ENCODE measurements around the gene SLC15A4.

Gene SLC15A4

DNA sequence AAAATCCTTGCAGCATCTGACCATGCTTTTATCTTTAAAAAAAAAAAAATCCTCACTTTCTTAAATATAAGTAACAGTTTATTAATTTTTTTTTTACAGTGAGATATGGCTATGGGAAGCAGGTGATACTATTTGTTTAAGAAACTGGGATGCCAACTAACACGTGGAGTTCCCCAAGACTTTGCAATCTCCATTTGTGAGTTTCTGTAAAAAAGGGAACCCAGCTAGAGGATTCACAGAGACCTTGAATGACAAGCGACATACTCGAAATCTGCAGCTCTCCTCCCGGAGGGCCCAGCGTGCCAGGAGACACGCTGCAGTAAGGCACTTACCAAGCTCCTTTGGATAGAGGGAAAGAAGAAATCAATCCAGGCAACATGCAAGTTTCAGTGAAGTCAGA is 30.1 kb downstream of the SLC15A4 start:
- no peak overlapping the region for H3K4me3 ChIP-seq (ENCODE audit: low read depth, low read length)
- TF ChIP-seq, protein P1, sequence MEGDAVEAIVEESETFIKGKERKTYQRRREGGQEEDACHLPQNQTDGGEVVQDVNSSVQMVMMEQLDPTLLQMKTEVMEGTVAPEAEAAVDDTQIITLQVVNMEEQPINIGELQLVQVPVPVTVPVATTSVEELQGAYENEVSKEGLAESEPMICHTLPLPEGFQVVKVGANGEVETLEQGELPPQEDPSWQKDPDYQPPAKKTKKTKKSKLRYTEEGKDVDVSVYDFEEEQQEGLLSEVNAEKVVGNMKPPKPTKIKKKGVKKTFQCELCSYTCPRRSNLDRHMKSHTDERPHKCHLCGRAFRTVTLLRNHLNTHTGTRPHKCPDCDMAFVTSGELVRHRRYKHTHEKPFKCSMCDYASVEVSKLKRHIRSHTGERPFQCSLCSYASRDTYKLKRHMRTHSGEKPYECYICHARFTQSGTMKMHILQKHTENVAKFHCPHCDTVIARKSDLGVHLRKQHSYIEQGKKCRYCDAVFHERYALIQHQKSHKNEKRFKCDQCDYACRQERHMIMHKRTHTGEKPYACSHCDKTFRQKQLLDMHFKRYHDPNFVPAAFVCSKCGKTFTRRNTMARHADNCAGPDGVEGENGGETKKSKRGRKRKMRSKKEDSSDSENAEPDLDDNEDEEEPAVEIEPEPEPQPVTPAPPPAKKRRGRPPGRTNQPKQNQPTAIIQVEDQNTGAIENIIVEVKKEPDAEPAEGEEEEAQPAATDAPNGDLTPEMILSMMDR (IDR thresholded peaks at IDR 0.05; ENCODE audit: low read depth, low read length, missing control alignments): no peak

DNA sequence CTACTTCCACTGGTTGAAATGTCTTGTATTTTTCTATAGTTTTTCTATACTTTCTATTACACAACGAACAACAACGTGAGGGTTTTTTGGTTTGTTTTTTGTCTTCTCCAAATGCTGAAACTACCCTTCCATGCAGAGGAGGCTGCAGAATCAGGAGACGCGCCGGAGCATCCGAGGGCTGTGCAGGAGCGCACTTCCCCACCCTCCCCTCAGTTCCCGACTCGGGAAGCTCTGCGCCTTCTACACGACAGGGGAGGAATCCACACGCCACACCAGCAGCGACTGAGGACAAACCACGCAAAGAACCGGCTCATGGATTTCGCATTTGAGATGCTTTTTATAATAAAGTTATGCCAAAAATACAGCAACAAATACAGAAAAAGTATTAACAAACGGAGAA is 30.9 kb downstream of the SLC15A4 start:
- no peak overlapping the region for H3K4me3 ChIP-seq (ENCODE audit: low read depth, low read length)
- TF ChIP-seq, protein P1 (IDR thresholded peaks at IDR 0.05; ENCODE audit: low read depth, low read length, missing control alignments): no peak
- DNase-seq (ENCODE audit: low read depth): no peak

More for the DNA sequence above, 30.1 kb downstream of the SLC15A4 start:
- DNase-seq (ENCODE audit: low read depth): no peak

DNA sequence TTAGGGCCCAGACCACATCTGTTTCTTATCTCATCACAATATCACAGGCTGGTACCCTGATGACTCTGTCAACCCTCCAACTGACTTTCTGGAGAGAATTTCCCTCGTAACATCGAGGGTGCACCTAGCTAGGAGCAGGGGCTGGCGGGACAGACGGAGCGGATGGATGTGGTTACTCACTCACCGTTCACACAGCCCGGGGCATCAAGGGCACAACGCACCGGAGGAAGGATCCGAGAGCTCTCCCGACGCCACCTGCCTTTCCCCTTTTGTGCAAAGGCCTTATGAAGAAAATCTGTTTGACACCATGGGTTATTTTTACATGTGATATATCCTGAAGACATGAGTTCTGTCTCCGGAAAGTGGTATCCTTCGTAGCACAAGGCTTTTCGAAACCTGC is 31.4 kb downstream of the SLC15A4 start:
- DNase-seq (ENCODE audit: low read depth): no peak
- TF ChIP-seq, protein P1 (IDR thresholded peaks at IDR 0.05; ENCODE audit: low read depth, low read length, missing control alignments): no peak
- no peak overlapping the region for H3K4me3 ChIP-seq (ENCODE audit: low read depth, low read length)

DNA sequence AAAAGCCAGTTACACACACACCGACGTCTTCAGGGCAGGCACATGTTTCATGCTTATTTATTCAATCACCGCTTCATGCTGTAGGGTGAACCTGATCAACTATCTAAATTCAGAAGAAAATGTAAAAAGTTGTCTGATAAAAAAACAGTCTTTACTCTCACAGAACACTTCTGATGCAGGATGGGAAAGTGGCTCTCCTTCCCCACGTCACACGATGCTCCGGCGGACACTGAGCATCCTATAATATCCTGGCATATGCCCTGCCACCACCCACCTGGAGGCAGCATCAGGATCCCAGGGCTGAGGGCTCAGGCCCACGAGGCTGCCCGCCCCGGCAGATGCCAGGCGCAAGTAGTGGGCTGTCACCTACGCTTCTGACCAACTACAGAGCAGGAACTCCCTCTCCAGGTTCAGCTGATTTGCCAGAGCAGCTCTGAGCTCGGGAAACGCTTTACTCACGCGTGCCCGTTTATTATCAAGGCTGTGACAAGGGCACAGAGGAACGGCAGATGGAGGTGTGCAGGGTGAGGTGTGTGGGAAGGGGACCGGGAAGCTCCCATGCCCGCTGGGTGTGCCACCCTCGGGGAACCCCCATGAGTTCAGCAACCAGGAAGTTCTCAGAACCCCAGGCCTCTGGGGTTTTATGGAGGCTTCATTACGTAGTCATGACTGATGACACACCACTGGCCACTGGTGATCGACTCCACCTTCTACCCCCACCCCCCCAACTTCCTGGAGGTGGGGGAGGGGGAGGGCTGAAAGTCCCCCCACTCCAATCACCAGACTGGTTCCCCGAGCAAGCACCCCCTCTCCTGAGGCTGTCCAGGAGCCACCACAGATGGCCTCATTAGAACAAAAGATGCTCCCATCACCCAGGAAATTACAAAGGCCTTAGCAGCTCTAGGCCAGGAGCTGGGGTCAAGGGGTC is 32.1 kb downstream of the SLC15A4 start:
- TF ChIP-seq, protein P1 (IDR thresholded peaks at IDR 0.05; ENCODE audit: low read depth, low read length, missing control alignments): no peak
- DNase-seq (ENCODE audit: low read depth): no peak
- H3K4me3 ChIP-seq (ENCODE audit: low read depth, low read length): no peak overlapping the region

DNA sequence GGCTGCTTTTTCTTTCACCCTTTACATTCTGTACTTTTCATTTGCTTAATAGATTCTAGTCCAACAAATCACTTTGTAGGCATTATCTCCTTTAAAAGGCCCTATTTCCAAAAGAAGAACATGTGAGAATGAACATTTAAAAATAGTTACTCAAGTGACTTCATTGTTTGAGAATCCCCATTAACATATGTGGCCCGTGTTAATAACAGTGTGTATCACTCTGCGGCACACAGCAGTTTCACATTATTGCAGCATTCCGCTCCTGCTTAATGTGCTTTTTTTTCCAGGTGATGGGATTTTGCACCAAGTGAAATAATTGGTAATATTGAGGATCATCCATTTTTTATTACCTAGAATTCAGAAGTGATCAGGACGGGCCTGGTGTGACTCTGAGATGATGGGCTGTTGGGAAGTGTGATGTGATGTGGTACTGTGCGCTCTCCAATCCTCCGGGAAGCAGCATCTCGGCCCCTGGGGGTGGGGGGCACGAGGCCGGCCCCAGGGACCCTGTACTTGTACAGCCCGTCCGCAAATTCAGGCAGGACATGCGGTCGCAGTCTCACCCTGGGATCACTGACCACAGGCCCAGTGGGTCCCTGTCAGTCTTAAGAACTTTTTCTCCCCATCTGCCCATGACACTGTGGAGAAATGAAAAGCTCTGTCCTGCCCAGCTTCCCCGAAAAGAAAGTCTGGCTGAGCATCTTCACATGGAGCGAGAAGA is 32.9 kb downstream of the SLC15A4 start:
- no peak overlapping the region for H3K4me3 ChIP-seq (ENCODE audit: low read depth, low read length)
- DNase-seq (ENCODE audit: low read depth): no peak
- TF ChIP-seq, protein P1 (IDR thresholded peaks at IDR 0.05; ENCODE audit: low read depth, low read length, missing control alignments): no peak

DNA sequence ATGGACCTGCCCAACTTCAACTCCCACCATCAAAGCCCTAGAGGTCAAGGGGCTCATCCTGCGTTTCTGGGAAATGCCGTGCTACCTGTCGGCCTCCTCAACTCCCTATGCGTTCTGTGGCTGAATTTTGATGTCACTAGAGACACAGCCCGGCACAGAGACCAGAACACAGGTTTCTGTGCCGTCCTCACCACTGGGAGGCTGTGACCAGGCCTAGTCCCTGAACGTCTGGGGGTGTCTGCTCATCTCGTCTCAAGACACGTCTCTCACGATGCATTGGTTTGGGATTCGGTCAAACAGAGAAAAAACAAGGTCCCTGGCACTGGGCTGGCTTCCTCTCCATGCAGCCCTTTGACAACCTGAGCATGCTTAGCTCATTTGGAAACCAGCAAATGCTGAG is 33.5 kb downstream of the SLC15A4 start:
- TF ChIP-seq, protein P1 (IDR thresholded peaks at IDR 0.05; ENCODE audit: low read depth, low read length, missing control alignments): no peak
- H3K4me3 ChIP-seq (ENCODE audit: low read depth, low read length): no peak overlapping the region
- DNase-seq (ENCODE audit: low read depth): no peak
